GM13977 (cell line): ENCODE measurements around the gene CRYGN.

Experiments used
- DNase-seq: peaks from one replicate; pipeline ENCODE4 v3.0.0; 2012; ENCODE audit warnings: low spot score
- in situ Hi-C: fragments of 300-500 bp; cut with MboI; formaldehyde crosslinking; loops from one replicate; pipeline ENCODE4 v1.12.0; 2022; ENCODE audit warnings: low sequenced_read_pairs, low pct_unique_long_range_greater_than_20kb, mixed read lengths, inconsistent platforms; ENCODE audit not compliant: unreplicated experiment
- TF ChIP-seq, protein P1 (sequence below): IDR thresholded peaks from 2 replicates; pipeline ENCODE4 v1.5.1; 2012; ENCODE audit warnings: mild to moderate bottlenecking, control low read depth; ENCODE audit not compliant: insufficient read depth; ENCODE audit errors: extremely low read depth, missing control alignments

The CRYGN gene

DNA sequence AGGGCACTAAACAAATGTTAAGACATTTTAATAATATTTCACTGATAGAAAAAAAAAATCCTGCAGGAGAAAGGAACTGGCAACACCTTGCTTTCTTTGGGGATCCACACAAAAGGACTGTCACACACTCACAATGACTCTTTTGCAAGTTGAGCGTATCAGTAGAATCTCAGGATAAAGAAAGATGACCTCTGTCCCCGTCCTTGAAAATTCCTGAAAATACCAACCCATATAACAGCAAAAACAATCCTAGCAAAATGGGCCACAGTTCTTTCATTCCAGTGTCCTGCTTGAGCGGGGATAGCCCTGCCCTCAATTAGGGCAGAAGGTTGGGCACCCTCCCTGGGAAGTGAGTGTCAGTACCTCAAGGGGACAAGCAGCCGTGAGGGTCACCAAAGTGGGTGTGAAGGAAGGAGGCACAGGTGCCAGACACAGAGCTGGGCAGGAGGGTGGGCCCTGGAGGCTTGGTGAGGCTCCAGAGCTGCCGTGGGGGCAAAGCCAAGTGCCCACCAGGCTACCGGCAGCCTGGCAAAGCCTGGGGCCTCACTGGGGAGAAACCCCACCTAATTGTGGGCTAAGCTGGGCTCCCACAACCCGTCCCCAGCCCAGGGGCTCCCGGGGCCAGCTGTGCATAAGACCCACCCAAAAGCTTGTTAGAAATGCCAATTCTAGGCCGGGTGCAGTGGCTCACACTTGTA lies 32.9 kb downstream of the CRYGN start:
- in situ Hi-C loops = no loop called here
- TF ChIP-seq, protein P1, sequence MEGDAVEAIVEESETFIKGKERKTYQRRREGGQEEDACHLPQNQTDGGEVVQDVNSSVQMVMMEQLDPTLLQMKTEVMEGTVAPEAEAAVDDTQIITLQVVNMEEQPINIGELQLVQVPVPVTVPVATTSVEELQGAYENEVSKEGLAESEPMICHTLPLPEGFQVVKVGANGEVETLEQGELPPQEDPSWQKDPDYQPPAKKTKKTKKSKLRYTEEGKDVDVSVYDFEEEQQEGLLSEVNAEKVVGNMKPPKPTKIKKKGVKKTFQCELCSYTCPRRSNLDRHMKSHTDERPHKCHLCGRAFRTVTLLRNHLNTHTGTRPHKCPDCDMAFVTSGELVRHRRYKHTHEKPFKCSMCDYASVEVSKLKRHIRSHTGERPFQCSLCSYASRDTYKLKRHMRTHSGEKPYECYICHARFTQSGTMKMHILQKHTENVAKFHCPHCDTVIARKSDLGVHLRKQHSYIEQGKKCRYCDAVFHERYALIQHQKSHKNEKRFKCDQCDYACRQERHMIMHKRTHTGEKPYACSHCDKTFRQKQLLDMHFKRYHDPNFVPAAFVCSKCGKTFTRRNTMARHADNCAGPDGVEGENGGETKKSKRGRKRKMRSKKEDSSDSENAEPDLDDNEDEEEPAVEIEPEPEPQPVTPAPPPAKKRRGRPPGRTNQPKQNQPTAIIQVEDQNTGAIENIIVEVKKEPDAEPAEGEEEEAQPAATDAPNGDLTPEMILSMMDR = no peak
- no peak for DNase-seq

DNA sequence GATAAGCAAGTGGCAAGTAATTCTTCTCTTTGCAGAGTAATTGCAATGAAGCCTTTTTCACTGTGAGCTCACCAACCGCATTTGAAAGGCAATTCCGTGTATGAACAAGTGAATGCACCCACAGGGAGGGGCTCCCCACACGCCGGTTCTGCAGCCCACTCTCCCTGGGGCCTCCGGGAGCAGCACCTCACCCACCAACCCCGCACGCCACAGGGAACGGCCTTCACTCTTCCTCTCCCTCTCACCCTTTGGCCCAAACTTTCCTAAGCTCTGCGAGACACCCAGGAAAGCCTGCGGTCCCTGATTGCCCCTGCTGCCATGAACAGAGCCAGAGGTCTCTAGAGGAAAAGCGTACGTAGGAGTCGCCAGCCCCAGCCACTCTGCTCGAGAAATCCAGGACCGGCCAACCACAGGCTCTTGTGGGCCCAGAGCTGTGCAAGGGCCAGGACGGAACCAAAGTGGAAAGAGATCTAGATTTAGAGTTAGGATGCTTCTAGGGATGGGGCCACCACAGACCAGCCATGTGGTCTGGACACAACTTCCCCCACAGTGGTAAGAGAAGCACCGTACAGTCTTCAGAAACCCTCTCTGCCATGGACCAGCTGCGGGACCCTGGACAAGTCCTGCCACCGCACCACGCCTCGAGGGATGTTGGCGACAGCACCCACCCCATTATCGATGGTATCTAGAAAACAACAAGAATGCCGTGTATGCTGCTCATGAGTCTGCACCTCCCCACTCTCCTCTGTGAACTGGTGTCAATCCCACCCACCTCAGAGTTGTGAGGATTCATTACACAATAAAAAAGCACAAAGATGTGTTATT lies 33.7 kb downstream of the CRYGN start:
- TF ChIP-seq, protein P1 = no peak
- no peak for DNase-seq
- in situ Hi-C loops = no loop called here

DNA sequence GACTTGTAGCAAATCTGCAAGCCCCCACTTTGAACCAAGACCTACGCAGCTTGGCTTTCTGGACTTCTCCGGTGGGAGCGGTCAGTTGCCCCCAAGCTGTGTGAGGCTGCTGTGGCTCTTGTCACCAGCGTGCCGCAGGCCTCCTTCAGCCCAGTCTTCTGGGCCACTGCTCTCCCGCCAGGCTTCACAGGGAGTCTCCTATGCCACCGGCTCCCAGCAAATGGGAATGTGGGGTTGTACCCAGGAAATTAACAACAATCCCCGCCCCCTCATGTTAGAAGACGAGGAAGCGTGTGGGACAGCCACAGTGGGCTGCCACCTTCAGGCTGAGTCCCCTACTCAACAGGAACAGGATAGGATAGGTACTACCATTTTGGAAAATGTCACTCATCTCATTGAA lies 34.4 kb downstream of the CRYGN start:
- in situ Hi-C loops = no loop called here
- TF ChIP-seq, protein P1 = no peak
- no peak for DNase-seq

DNA sequence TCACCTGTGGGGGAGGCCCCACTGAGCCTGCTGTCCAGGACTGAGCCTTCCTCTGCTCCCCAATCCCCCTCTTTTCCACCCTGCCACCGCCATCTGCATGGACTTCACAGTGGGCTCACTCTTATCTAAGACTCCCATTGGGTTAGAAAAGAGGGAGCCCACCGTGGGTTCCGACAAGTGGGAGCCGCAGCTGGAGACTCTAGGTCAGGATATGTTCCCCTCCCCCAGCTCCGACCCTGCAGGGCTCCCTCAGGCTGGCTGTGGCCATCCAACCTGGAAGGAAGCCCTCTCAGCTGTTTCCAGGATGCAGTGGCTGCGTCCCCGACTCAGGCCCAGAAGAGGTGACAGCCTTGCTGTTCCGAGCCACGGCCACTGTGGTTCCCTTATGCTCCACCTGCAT lies 34.9 kb downstream of the CRYGN start:
- in situ Hi-C loops = no loop called here
- TF ChIP-seq, protein P1 = no peak
- DNase-seq = no peak

DNA sequence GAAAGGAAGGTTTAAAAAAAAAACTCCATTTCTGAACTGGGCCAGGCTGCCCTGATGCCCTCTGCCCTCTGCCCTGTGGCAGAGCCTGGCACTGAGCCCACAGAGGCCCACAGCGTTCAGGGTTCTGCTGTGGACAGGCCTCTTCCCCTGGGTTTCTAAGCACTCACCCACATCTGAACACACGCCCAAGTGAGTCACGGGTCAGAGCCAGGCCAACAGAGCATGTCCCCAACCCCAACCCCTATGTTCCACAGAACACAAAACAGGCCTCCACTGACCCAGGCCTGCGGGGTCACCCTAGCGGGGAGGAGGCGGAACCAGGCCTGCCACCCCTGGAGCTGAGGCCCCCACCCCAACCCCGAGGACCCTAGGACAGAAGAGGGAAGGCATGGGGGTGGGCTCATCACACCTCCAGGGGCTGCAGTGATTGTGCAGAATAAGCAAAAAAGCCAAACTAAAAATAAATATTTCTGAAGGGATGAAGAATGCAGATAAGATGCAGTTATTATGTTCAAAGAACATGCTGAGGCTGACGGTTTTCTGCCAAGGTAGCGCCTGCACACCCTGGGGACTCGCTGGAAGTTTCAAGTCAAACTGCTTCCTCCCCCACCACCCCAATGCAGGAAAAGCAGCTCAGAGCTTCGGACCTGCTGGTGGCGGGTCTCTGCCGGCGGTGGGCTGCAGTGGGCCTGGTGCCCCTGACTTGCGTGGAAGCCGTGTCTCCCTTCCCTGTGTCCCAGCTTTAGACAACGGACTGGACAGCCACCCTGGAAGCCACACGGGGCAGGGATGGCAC lies 35.5 kb downstream of the CRYGN start:
- no peak for DNase-seq
- TF ChIP-seq, protein P1 = no peak
- in situ Hi-C loops = no loop called here

DNA sequence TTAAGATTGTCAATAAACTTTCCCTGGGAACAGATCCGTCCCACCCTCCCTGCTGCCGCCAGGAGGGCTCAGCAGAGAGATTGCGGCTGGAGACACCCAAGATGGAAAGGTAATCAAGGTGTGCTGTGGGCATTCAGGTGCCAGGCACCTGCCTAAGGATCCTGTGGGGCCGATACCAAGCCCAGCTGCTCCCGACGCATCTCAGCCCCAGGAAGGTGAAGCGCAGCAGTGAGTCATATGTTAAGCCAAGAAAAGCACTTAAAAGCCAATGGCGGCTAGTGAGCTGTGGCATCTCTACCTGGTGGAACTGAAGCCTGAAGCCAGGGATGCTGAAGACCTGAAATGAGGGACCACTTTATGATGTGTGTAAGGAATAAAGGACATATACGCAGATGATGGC lies 36.2 kb downstream of the CRYGN start:
- in situ Hi-C loops = no loop called here
- TF ChIP-seq, protein P1 = no peak
- DNase-seq = no peak
